Measurements from ENCODE around the gene HNRNPDL.

HNRNPDL gene

DNA sequence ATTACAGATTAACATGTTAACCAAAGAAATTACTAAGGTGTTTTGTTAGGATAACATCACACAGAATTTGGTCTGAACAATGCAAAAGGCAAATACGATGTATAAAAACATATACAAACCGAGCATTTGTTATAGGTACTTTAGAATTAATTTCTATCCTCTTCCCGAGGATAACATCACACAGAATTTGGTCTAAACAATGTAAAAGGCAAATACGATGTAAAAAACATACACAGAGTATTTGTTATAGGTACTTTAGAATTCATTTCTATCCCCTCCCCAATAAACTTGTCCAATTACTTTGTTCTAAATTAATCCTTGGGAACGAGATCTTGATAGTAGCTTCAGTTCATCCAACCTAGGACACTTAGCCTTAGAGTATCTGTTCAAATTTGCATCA is 7.6 kb downstream of the HNRNPDL start:
- Histone ChIP-seq H3K9me2 (replicated peaks; ENCODE audit: insufficient read depth, low read length) (no peaks in the 10 kb centered on the region), H3K79me2 (ENCODE audit: insufficient read depth, low read length) (peaks cover 15% of the 10 kb centered on the region), H3K9me3 (ENCODE audit: insufficient read depth, low read length) (no peaks in the 10 kb centered on the region), H2AFZ (ENCODE audit: low read depth, low read length, severe bottlenecking) (no peak overlapping the region), H3K4me3 (ENCODE audit: insufficient read depth, low read length, poor library complexity, severe bottlenecking) (no peak overlapping the region), H3K27me3 (ENCODE audit: low read length) (no peaks in the 10 kb centered on the region), H3K9ac (ENCODE audit: low read length) (no peak overlapping the region), H3K4me2 (ENCODE audit: low read depth, low read length, poor library complexity, severe bottlenecking) (no peak overlapping the region), H3F3A (ENCODE audit: insufficient read depth) (peaks cover 61% of the 10 kb centered on the region), H4K20me1 (ENCODE audit: low read depth, low read length) (peaks cover 33% of the 10 kb centered on the region), H3K36me3 (ENCODE audit: low read length) (peaks cover 35% of the 10 kb centered on the region), H3K27ac (ENCODE audit: low read depth, low read length) (no peak overlapping the region)
- TF ChIP-seq, protein P1, sequence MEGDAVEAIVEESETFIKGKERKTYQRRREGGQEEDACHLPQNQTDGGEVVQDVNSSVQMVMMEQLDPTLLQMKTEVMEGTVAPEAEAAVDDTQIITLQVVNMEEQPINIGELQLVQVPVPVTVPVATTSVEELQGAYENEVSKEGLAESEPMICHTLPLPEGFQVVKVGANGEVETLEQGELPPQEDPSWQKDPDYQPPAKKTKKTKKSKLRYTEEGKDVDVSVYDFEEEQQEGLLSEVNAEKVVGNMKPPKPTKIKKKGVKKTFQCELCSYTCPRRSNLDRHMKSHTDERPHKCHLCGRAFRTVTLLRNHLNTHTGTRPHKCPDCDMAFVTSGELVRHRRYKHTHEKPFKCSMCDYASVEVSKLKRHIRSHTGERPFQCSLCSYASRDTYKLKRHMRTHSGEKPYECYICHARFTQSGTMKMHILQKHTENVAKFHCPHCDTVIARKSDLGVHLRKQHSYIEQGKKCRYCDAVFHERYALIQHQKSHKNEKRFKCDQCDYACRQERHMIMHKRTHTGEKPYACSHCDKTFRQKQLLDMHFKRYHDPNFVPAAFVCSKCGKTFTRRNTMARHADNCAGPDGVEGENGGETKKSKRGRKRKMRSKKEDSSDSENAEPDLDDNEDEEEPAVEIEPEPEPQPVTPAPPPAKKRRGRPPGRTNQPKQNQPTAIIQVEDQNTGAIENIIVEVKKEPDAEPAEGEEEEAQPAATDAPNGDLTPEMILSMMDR (IDR thresholded peaks at IDR 0.05; ENCODE audit: insufficient read depth, low read length, poor library complexity, severe bottlenecking), result no peak
- no peak for TF ChIP-seq EZH2phosphoT487 (conservative IDR thresholded peaks at IDR 0.05; ENCODE audit: low read length)

DNA sequence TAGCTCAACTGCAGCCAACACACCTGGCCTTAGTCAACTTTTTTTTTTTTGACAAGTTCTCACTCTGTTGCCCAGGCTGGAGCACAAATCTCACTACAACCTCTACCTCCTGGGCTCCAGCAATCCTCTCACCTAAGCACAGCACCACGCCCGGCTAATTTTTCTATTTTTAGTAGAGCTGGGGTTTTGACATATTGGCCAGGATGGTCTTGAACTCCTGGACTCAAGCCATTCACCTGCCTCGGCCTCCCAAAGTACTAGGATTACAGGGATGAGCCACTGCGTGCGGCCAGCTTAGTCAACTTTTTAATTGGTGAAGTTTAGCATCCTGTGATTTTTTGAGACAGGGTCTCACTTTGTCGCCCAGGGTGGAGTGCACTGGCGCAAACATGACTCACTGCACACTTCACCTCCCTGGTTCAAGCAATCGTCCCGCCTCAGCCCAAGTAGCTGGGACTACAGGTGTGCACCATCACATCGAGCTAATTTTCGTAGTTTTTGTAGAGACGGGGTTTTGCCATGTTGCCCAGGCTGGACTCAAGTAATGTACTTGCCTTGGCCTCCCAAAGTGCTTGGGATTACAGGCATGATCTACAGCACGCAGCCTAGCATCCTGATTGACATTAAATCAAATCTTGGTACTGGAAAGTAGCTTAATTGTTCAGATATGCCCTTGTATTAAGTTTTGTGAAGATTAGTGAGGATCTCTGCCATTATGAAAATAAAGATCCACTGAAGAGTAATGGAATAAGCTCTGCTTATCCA is 8.3 kb downstream of the HNRNPDL start:
- no peak overlapping the region for H3K4me2 ChIP-seq (ENCODE audit: low read depth, low read length, poor library complexity, severe bottlenecking)
- H3K79me2 ChIP-seq (ENCODE audit: insufficient read depth, low read length), result peaks cover 9% of the 10 kb centered on the region
- no peak overlapping the region for H3K4me3 ChIP-seq (ENCODE audit: insufficient read depth, low read length, poor library complexity, severe bottlenecking)
- peaks cover 27% of the 10 kb centered on the region for H4K20me1 ChIP-seq (ENCODE audit: low read depth, low read length)
- no peaks in the 10 kb centered on the region for H3K9me2 ChIP-seq (replicated peaks; ENCODE audit: insufficient read depth, low read length)
- no peak overlapping the region for H3K9ac ChIP-seq (ENCODE audit: low read length)
- TF ChIP-seq EZH2phosphoT487 (conservative IDR thresholded peaks at IDR 0.05; ENCODE audit: low read length), result no peak
- TF ChIP-seq, protein P1 (IDR thresholded peaks at IDR 0.05; ENCODE audit: insufficient read depth, low read length, poor library complexity, severe bottlenecking), result no peak
- peaks cover 28% of the 10 kb centered on the region for H3K36me3 ChIP-seq (ENCODE audit: low read length)
- H3K27me3 ChIP-seq (ENCODE audit: low read length), result no peaks in the 10 kb centered on the region
- H2AFZ ChIP-seq (ENCODE audit: low read depth, low read length, severe bottlenecking), result no peak overlapping the region
- H3F3A ChIP-seq (ENCODE audit: insufficient read depth), result peaks cover 55% of the 10 kb centered on the region
- H3K27ac ChIP-seq (ENCODE audit: low read depth, low read length), result no peak overlapping the region
- no peaks in the 10 kb centered on the region for H3K9me3 ChIP-seq (ENCODE audit: insufficient read depth, low read length)

DNA sequence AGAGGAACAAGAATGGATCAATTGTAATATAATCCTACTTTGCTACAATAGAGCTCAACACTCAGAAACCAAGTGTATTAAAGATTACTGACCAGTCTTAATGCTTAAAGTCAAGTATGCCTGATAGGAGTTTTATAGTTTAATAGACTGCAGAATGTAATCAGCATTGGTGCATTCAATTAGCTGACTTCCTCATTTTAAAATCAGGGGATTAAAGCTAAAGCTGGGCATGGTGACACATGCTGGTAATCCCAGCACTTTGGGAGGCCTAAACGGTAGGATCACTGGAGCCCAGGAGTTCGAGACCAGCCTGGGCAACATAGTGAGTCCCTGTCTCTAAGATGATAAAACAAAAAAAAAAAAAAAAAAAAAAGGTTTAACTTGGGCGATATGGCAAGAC is 10.8 kb downstream of the HNRNPDL start:
- H3K79me2 ChIP-seq (ENCODE audit: insufficient read depth, low read length), result no peaks in the 10 kb centered on the region
- no peaks in the 10 kb centered on the region for H3K9me3 ChIP-seq (ENCODE audit: insufficient read depth, low read length)
- no peak overlapping the region for H3K9ac ChIP-seq (ENCODE audit: low read length)
- no peaks in the 10 kb centered on the region for H3K9me2 ChIP-seq (replicated peaks; ENCODE audit: insufficient read depth, low read length)
- H3F3A ChIP-seq (ENCODE audit: insufficient read depth), result peaks cover 32% of the 10 kb centered on the region
- H3K27me3 ChIP-seq (ENCODE audit: low read length), result no peaks in the 10 kb centered on the region
- no peak for TF ChIP-seq EZH2phosphoT487 (conservative IDR thresholded peaks at IDR 0.05; ENCODE audit: low read length)
- TF ChIP-seq, protein P1 (IDR thresholded peaks at IDR 0.05; ENCODE audit: insufficient read depth, low read length, poor library complexity, severe bottlenecking), result no peak
- H3K27ac ChIP-seq (ENCODE audit: low read depth, low read length), result no peak overlapping the region
- H3K36me3 ChIP-seq (ENCODE audit: low read length), result peaks cover 7% of the 10 kb centered on the region; the same call in 1 of the 2 replicates
- 0 out of 2 replicates have a peak, but pooled peaks cover 5% of the 10 kb centered on the region for H4K20me1 ChIP-seq (ENCODE audit: low read depth, low read length)
- no peak overlapping the region for H3K4me3 ChIP-seq (ENCODE audit: insufficient read depth, low read length, poor library complexity, severe bottlenecking)
- no peak overlapping the region for H3K4me2 ChIP-seq (ENCODE audit: low read depth, low read length, poor library complexity, severe bottlenecking)
- H2AFZ ChIP-seq (ENCODE audit: low read depth, low read length, severe bottlenecking), result no peak overlapping the region

Measured in SU-DHL-6 (cell line).